ENCODE measurements around the gene PUS7L. TPM values are rescaled to one million over a fixed set of nuclear protein-coding genes. Genes with fewer than 3 reads are reported as not detected.

Gene PUS7L
- total RNA-seq, 1 donor from 2014 or later: 2.4 TPM

- DNase-seq (ENCODE audit: low spot score in 2 of 2): no peak
- H3K27ac ChIP-seq: no peak overlapping the region
- H3K4me3 ChIP-seq: no peak overlapping the region
- intact Hi-C loops (cut with DNase I): no loop called here
- H3K9me3 ChIP-seq: no peaks in the 10 kb centered on the region
- no peak for TF ChIP-seq CTCF (IDR thresholded peaks at IDR 0.05)
- H3K4me1 ChIP-seq: no peaks in the 10 kb centered on the region
- peaks cover 0 to 10% of the 10 kb centered on the region in 2 donors for H3K36me3 ChIP-seq
- H3K27me3 ChIP-seq: no peaks in the 10 kb centered on the region
Measured at GRCh38 chr12:43733687-43734086, 24.9 kb downstream of the PUS7L start.

GRCh38 chr12:43730283-43730682, 28.3 kb downstream of the PUS7L start:
- H3K27ac ChIP-seq: no peak overlapping the region
- DNase-seq (ENCODE audit: low spot score in 2 of 2): no peak
- no peaks in the 10 kb centered on the region for H3K9me3 ChIP-seq
- no peaks in the 10 kb centered on the region for H3K4me1 ChIP-seq
- intact Hi-C loops (cut with DNase I): no loop called here
- TF ChIP-seq CTCF (IDR thresholded peaks at IDR 0.05): no peak
- no peak overlapping the region for H3K4me3 ChIP-seq
- H3K27me3 ChIP-seq: no peaks in the 10 kb centered on the region
- H3K36me3 ChIP-seq: peaks cover 0 to 15% of the 10 kb centered on the region in 2 donors

GRCh38 chr12:43728698-43729097, 29.9 kb downstream of the PUS7L start:
- intact Hi-C loops (cut with DNase I): no loop called here
- no peak for DNase-seq (ENCODE audit: low spot score in 2 of 2)
- no peak for TF ChIP-seq CTCF (IDR thresholded peaks at IDR 0.05)
- Histone ChIP-seq H3K4me1 (no peaks in the 10 kb centered on the region), H3K4me3 (no peak overlapping the region), H3K9me3 (no peaks in the 10 kb centered on the region), H3K27ac (no peak overlapping the region), H3K27me3 (no peaks in the 10 kb centered on the region), H3K36me3 (peaks cover 0 to 15% of the 10 kb centered on the region in 2 donors)

- H3K36me3 ChIP-seq: peaks cover 0 to 15% of the 10 kb centered on the region in 2 donors
- intact Hi-C loops (cut with DNase I): no loop called here
- no peak overlapping the region for H3K4me3 ChIP-seq
- peak in 1 of 3 experiments; percentile 9 for TF ChIP-seq CTCF (IDR thresholded peaks at IDR 0.05)
- H3K27ac ChIP-seq: no peak overlapping the region
- no peaks in the 10 kb centered on the region for H3K9me3 ChIP-seq
- no peaks in the 10 kb centered on the region for H3K4me1 ChIP-seq
- H3K27me3 ChIP-seq: no peaks in the 10 kb centered on the region
- DNase-seq (ENCODE audit: low spot score in 2 of 2): no peak
Measured at GRCh38 chr12:43728117-43728516, 30.5 kb downstream of the PUS7L start.

GRCh38 chr12:43723134-43723533, 35.5 kb downstream of the PUS7L start:
- TF ChIP-seq CTCF (IDR thresholded peaks at IDR 0.05): no peak
- Histone ChIP-seq H3K4me3 (no peak overlapping the region), H3K36me3 (peaks cover 0 to 6% of the 10 kb centered on the region in 2 donors), H3K9me3 (no peaks in the 10 kb centered on the region), H3K27me3 (no peaks in the 10 kb centered on the region), H3K27ac (no peak overlapping the region), H3K4me1 (no peaks in the 10 kb centered on the region)
- intact Hi-C loops (cut with DNase I): no loop called here
- DNase-seq (ENCODE audit: low spot score in 2 of 2): no peak

GRCh38 chr12:43722621-43723020, 36.0 kb downstream of the PUS7L start:
- no peaks in the 10 kb centered on the region for H3K4me1 ChIP-seq

More at GRCh38 chr12:43722621-43723020, 36.0 kb downstream of the PUS7L start:
- no peak for TF ChIP-seq CTCF (IDR thresholded peaks at IDR 0.05)
- Histone ChIP-seq H3K4me3 (no peak overlapping the region), H3K36me3 (peaks cover 0 to 6% of the 10 kb centered on the region in 2 donors), H3K27ac (no peak overlapping the region), H3K27me3 (no peaks in the 10 kb centered on the region), H3K9me3 (no peaks in the 10 kb centered on the region)
- DNase-seq (ENCODE audit: low spot score in 2 of 2): no peak
- intact Hi-C loops (cut with DNase I): no loop called here

All from ascending aorta (tissue), 2 donors.